Mesodermal cell (in vitro differentiated cells): ENCODE data around the gene PCNX4.

Experiments
- H3K27ac ChIP-seq: 2 replicates; pipeline ENCODE4 v1.7.0; 2013; ENCODE audit warnings: mild to moderate bottlenecking, low read depth, low read length, moderate library complexity; ENCODE audit not compliant: severe bottlenecking
- H3K36me3 ChIP-seq: 2 replicates; pipeline ENCODE4 v1.7.1; 2013; ENCODE audit warnings: mild to moderate bottlenecking, low read length, moderate library complexity; ENCODE audit not compliant: control insufficient read depth, insufficient read depth
- H3K4me1 ChIP-seq: one replicate; pipeline ENCODE4 v1.7.1; 2013; ENCODE audit warnings: mild to moderate bottlenecking, low read length; ENCODE audit not compliant: insufficient read depth, control insufficient read depth, poor library complexity, severe bottlenecking
- H3K4me3 ChIP-seq: 2 replicates; pipeline ENCODE4 v1.7.0; 2013; ENCODE audit warnings: low read length, control low read depth, mild to moderate bottlenecking; ENCODE audit not compliant: insufficient read depth, poor library complexity, severe bottlenecking; ENCODE audit errors: extremely low read depth
- H3K9me3 ChIP-seq: 2 replicates; pipeline ENCODE4 v1.7.1; 2013; ENCODE audit warnings: mild to moderate bottlenecking, low read length, moderate library complexity; ENCODE audit not compliant: control insufficient read depth
- WGBS, 2 experiments: methylation state at CpG; one replicate each; pipeline ENCODE4 v1.1.5; 2013; ENCODE audit warnings: missing lambda C conversion rate in 2 of 2; ENCODE audit not compliant: insufficient coverage in 2 of 2; 5-methylcytosine and 5-hydroxymethylcytosine counted together

The PCNX4 gene

GRCh38 chr14:60171690-60172089 lies 80.0 kb downstream of the PCNX4 start:
- Histone ChIP-seq H3K36me3 (no peaks in the 10 kb centered on the region), H3K9me3 (no peaks in the 10 kb centered on the region), H3K4me3 (no peak overlapping the region), H3K27ac (no peak overlapping the region), H3K4me1 (no peaks in the 10 kb centered on the region)
- WGBS, 2 experiments = 57 to 65% methylated on average over 1 to 2 of the region's 2 CpGs

DNA sequence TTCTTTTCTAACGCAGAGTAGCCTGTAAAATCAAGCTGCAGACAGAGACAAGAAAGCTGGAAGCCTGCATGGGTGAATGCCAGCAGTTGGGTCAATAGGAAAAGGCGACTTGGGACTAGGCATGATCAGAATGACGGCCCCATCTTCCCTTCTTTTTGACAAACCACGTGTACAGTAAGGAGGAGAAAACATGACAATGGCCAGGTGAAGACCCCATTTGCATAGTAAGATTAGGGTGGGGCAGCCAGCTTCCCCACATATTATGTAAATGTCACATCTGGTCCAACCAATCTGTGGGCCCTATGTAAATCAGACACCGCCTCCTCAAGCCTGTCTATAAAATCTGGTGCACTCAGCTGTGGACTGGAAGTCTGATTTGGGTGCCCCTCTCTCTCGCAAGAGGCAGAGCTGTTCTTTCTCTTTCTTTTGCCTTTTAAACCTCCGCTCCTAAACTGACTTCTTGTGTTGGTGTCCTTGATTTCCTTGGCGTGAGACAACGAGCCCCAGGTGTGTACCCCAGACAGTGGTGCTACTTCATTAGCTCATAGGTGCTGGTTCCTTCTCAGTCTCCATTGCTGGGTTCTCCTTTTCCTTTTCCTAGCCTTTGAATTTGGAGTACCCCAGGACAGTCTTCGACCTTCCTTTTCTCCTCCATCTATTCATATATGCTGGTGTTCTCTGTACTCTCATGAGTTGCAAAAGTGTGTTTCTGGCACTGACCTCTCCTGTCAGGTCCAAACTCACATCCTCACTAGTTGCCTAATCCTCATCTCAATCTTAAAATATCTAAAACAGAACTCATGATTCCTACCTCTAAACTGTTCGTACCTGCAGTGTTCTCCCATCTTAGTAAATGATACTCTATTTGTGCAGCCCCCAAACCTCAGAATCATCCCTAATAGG lies 82.9 kb downstream of the PCNX4 start:
- H3K9me3 ChIP-seq = no peaks in the 10 kb centered on the region
- no peaks in the 10 kb centered on the region for H3K4me1 ChIP-seq
- H3K36me3 ChIP-seq = no peaks in the 10 kb centered on the region
- H3K27ac ChIP-seq = no peak overlapping the region
- H3K4me3 ChIP-seq = no peak overlapping the region
- WGBS, 2 experiments = 90 to 95% methylated on average over 5 to 7 of the region's 11 CpGs

GRCh38 chr14:60175255-60175902 lies 83.7 kb downstream of the PCNX4 start:
- no peak overlapping the region for H3K4me3 ChIP-seq
- no peak overlapping the region for H3K27ac ChIP-seq
- H3K36me3 ChIP-seq = no peaks in the 10 kb centered on the region
- H3K9me3 ChIP-seq = no peaks in the 10 kb centered on the region
- 94 to 100% methylated on average over 1 to 2 of the region's 2 CpGs for WGBS, 2 experiments
- H3K4me1 ChIP-seq = no peaks in the 10 kb centered on the region

GRCh38 chr14:60178164-60178563 lies 86.4 kb downstream of the PCNX4 start:
- no peaks in the 10 kb centered on the region for H3K36me3 ChIP-seq
- no CpG with 5 or more reads among the region's 1 CpG for WGBS, 2 experiments
- no peaks in the 10 kb centered on the region for H3K4me1 ChIP-seq
- no peak overlapping the region for H3K27ac ChIP-seq
- no peak overlapping the region for H3K4me3 ChIP-seq
- no peaks in the 10 kb centered on the region for H3K9me3 ChIP-seq

GRCh38 chr14:60178820-60179219 lies 87.1 kb downstream of the PCNX4 start:
- Histone ChIP-seq H3K27ac (no peak overlapping the region), H3K9me3 (no peaks in the 10 kb centered on the region), H3K4me3 (no peak overlapping the region), H3K36me3 (no peaks in the 10 kb centered on the region), H3K4me1 (no peaks in the 10 kb centered on the region)
- WGBS, 2 experiments = no CpG with 5 or more reads among the region's 1 CpG

DNA sequence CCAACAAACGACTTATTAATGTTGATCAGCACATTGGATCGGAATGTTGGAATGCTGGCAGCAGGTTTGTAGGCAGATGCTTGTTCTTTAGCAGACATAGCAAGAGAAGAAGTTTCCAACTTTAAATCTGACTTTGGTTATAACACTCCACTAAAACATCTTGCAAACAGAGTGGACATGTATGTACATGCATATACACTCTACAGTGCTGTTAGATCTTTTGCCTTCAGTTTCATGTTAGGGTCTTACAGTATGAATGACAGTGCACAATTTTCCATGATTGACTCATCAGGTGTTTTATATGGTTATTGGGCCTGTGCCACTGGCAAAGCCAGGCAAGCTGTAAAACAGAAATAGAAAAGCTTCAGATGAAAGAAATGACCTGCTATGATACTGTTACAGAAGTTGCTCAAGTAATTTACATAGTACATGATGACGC lies 87.7 kb downstream of the PCNX4 start:
- WGBS, 2 experiments = 90 to 93% methylated on average over 3 of the region's 3 CpGs
- Histone ChIP-seq H3K27ac (no peak overlapping the region), H3K4me1 (no peaks in the 10 kb centered on the region), H3K4me3 (no peak overlapping the region), H3K36me3 (no peaks in the 10 kb centered on the region), H3K9me3 (no peaks in the 10 kb centered on the region)

GRCh38 chr14:60183138-60183537 lies 91.4 kb downstream of the PCNX4 start:
- Histone ChIP-seq H3K36me3 (no peaks in the 10 kb centered on the region), H3K4me1 (no peaks in the 10 kb centered on the region), H3K27ac (no peak overlapping the region), H3K4me3 (no peak overlapping the region), H3K9me3 (no peaks in the 10 kb centered on the region)
- 93 to 100% methylated on average over 2 of the region's 3 CpGs for WGBS, 2 experiments

DNA sequence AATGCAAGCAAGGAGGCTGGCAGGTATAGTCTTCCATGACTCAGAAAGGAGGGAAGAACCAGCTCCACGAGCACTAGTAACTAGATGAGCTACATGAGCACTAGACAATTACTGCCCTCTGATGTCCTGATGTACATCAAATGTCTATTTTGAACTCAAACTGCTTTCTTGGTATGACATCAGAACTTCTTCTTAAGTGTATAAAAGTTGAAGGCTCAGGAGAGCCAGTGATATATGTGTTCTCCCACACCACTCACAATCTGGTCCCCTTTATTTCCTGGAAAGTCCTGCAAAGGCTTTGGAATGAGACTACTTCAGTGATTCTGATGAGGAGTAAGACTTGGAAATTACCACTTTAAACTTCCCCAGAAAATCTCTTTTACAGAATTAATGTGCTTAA lies 92.0 kb downstream of the PCNX4 start:
- Histone ChIP-seq H3K27ac (no peak overlapping the region), H3K4me3 (no peak overlapping the region), H3K9me3 (no peaks in the 10 kb centered on the region), H3K4me1 (no peaks in the 10 kb centered on the region), H3K36me3 (no peaks in the 10 kb centered on the region)
- no CpG with 5 or more reads among the region's 1 CpG for WGBS, 2 experiments

- H3K27ac ChIP-seq = no peak overlapping the region
- no peaks in the 10 kb centered on the region for H3K36me3 ChIP-seq
- WGBS, 2 experiments = 25% methylated on average over 2 of the region's 5 CpGs; no CpG with 5 or more reads in 1 of the 2 experiments
- H3K4me1 ChIP-seq = no peaks in the 10 kb centered on the region
- no peaks in the 10 kb centered on the region for H3K9me3 ChIP-seq
- H3K4me3 ChIP-seq = no peak overlapping the region
Observed at GRCh38 chr14:60184146-60184904, 92.6 kb downstream of the PCNX4 start.

- H3K4me1 ChIP-seq = no peaks in the 10 kb centered on the region
- H3K4me3 ChIP-seq = no peak overlapping the region
- H3K27ac ChIP-seq = no peak overlapping the region
- H3K9me3 ChIP-seq = no peaks in the 10 kb centered on the region
- no peaks in the 10 kb centered on the region for H3K36me3 ChIP-seq
- 17 to 100% methylated on average over 1 to 2 of the region's 5 CpGs for WGBS, 2 experiments
Observed at GRCh38 chr14:60184905-60185555, 93.3 kb downstream of the PCNX4 start.
